Islet precursor cell (in vitro differentiated cells): Measurements from ENCODE around the gene LGI4.
A peak's percentile ranks its signal among the peaks of the same experiment; 100 is the strongest.
"Not testable (repeated sequence)": the region's sequence is repeated elsewhere in the genome, so short reads cannot be mapped to it uniquely, and the experiment has no call there.

Source experiments
- DNase-seq: peaks from one replicate; pipeline ENCODE4 v3.0.0-alpha.2; 2018

Gene LGI4

DNA sequence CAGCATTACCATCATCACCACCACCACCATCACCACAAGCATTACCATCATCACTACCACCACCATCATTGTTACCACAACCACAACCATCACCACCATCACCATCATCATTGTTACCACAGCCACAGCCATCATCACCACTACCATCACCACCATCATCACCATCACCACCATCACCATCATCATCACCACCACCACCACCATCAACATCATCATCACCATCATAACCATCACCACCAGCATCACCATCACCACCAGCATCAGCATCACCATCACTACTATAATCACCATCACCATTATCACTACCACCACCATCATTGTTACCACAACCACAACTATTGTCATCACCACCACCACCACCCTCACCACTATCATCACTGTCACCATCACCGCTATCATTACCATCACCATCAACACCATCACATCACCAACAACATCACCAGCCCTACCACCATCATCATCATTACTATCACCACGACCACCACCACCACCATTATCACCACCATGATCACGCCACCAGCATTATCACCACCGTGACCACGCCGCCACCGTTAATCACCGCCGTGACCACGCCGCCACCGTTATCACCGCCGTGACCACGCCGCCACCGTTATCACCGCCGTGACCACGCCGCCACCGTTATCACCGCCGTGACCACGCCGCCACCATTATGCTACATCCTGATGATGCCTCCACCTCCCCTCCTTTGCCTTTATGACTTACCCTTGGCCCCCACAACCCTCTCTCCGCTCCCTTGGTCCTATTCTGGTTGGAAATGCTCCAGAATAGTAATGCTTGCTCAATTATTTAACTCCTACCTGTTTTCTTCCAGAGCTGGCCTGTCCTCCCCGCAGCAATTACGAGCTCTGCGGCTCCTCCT lies 29.2 kb downstream of the LGI4 start:
- no peak for DNase-seq

DNA sequence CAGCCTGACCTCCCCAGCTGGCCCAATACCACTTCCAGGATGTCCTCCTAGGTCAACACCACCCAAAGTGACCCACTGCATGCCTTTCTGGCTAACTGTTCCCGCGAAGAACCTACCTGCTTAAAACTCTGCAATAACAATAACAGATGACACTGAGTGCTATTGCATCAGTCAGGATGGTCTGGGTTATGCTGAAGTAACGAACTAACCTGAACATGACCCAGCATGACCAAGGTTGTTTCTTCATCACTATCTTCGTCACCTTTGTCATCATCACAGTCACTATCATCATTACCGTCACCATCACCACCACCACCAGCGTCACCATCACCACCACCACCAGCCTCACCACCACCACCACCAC lies 29.8 kb downstream of the LGI4 start:
- DNase-seq, result no peak

DNA sequence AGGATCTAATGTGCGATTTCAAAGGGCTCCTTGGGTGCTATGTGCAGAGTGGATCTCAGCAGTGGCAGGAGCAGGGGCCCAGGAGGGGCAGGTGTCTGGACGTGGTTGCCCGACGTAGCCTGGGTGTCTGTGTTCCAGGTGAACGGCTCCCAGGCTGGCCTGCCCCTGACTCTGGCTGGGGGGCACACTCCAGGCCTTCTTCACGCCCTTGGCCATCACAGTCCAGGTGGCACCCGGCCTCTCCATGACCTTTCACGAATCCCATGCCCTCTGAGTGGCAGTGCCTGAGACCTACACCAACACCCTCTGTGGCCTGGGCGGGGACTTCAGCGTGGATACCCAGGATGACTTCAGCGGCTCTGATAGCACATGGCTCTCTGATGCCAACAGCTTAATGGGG lies 30.5 kb downstream of the LGI4 start:
- no peak for DNase-seq

DNA sequence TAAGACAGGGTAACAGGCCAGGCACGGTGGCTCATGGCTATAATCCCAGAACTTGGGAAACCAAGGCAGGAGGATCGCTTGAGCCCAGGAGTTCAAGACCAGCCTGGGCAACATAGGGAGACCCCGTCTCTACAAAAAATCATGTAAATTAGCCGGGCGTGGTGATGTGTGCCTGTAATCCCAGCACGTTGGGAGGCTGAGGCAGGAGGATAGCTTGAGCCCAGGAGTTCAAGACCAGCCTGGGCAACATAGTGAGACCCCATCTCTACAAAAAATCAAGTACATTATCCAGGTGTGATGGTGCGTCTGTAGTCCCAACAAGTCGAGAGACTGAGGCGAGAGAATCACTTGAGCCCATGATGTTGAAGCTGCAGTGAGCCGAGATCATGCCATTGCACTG lies 31.2 kb downstream of the LGI4 start:
- not testable (repeated sequence) for DNase-seq

DNA sequence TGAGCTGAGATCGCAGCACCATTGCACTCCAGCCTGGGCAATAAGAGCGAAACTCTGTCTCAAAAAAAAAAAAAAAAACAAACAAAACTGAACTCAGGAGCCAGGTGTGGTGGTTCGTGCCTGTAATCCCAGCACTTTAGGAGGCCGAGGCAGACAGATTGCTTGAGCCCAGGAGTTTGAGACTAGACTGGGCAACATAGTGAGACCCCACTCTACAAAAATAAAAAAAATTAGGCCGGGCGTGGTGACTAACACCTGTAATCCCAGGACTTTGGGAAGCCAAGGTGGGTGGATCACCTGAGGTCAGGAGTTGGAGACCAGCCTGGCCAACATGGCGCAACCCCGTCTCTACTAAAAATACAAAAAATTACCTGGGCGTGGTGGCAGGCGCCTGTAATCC lies 32.9 kb downstream of the LGI4 start:
- DNase-seq, result not testable (repeated sequence)

DNA sequence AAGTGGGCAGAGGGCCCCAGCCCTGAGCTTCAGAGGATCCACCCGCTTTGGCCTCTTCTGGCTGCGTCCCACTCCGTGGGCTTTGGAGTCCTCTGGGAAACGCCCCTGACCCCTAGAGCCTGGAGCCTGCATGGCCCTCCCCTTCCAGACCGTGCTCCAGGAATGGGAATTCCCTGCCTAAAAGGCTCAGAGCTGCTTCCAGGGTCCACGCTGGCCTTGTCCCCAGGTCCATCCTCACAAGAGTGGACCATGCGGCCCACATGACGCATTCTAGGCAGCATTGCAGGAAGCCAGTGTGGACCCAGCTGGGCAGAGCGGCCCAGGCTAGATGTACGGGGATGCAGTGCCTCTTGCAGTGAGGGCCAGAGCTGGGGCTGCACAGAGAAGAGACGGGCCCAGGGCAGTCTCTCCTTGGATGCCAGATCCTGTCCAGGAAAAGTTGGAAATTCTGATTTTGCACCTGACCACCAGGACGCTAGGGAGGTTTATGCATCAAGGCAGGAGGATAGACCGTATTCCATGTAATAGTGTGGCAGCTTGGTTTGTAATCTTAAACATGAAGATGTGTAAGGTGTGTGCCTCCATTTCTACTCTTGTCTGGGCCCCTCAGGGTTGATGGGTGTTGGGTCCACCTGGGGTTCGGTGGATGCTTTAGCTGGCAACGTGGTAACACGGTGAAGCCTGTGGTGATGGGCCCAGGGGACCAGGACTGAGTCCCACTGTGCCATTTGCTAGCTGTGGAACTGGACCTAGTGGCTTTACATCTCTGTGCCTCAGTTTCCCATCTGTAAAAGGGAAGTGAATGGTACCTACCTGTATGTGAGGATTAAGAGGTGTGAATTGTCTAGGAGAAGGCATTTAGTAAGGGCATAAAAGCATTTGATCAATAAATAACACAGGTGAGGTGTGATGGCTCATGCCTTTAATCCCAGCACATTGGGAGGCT lies 34.0 kb downstream of the LGI4 start:
- DNase-seq, result no peak

DNA sequence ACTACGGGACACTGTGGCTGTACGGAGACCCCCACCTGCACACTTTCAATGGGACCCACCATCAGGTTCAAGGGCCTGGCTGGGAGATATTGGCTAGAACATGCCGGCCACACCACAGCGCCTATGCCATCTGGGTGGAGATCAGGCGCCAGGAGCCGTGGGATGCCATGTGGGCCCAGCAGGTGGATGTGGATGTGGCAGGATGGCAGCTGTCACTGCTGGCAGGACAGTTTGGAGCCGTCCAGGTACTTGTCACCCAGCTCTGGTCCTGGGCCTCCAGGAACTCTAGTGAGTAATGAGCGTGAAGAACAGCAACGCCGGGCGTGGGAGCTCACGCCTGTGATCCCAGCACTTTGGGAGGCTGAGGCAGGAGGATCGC lies 35.0 kb downstream of the LGI4 start:
- no peak for DNase-seq

DNA sequence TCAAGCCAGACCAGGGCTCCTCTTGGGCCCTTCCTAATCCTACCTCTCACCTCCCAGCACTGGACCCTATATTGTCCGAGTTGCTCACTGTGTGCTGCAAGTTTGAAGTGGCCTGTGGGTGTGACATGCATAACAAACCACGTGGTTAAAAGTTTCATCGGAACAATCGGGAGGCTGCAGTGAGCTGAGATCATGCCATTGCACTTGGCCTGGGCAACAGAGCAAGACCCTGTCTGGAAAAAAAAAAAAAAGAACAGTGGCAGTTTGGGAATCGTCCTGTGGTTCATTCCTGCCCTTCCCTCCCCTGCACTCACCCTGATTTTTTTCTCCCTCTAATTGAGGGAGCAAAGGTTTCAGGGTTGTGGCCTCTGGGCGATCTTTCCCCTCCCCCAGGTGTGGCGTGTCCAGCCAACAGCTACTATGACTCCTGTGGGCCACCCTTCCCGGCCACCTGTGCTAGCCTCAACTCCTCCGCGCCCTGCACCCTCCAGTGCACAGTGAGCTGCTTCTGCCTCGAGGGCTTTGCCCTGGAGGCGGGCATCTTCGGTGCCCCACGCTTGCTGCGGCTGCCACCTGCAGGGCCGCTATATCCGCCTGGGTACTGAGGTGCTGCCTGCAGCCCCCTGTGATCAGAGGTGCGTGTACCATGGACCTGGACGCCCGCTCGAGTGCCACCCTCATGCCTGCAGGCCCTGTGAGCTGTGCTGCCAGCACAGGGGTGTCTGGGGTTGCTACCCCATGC lies 35.5 kb downstream of the LGI4 start:
- no peak for DNase-seq

DNA sequence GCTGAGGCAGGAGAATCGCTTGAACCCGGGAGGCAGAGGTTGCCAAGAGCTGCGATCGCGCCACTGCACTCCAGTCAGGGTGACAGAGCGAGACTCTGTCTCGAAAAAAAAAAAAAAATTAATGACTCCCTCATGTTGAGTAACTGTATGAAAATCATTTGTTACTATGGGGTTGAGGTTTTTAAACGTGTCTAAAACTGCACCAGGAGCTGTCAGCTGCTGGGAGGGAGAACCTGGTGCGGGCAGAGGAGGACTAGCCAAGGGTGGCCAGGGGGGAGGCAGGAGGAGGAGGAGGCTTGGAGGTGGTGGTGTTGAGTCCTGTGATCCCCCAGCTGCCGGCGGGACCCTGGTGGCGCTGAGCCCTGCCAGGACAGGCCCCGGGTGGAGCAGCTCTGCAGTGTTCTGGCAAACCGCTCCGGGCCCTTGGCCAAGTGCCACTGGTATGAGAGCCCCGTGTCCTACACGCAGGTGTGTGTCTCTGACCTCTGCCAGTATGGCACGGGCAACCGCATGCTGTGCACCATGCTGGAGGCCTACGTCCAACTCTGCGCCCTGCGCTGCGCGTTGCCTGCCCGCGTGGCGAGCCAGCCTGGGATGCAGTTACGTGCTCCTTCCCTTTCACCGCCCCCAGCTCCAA lies 36.3 kb downstream of the LGI4 start:
- no peak for DNase-seq

DNA sequence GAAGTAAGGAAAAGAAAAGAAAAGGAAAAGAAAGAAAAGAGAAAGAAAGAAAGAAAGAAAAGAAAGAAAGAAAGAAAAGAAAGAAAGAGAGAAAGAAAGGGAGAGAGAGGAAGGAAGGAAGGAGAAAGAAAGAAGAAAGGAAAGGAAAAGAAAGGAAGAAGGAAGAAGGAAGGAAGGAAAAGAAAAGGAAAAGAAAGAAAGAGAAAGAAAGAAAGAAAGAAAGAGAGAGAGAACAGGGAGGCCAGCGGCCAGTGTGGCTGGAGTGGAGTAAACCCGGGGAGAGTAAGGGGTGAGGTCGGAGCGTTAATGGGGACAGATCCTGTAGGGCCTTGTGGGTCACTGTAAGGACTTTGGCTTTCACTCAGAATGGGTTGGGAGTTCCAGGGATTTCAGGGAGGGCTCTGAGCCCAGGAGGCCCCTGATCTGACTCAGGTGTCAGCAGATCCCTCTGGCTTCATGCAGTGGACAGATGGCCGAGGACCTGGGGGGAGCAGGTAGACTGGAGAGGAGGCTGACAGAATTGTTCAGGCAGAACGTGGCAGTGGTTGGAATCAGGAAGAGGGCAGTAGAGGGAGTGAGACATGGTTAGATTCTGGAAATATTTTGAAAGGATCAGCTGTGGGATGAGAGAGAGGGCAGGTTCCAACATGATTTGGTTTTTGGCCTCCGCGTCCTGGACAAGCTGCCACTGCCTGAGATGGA lies 39.0 kb downstream of the LGI4 start:
- no peak for DNase-seq

DNA sequence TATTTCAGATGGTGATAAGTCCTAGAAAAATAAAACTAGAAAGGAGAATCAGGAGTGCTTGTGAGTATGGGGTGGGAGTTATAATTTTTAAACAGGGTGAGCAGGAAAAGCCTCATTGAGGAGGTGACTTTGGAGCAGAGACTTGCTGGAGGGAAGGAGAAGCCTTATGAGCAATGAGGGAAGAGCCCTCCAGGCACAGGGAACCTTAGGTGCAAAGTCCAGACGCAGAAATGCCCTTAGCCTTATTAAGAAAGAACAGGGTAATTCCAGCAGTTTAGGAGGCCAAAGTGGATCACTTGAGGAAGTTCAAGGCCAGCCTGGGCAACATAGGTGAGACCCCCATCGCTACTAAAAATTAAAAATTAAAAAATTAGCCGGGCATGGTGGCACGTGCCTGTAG lies 40.2 kb downstream of the LGI4 start:
- DNase-seq, result no peak

DNA sequence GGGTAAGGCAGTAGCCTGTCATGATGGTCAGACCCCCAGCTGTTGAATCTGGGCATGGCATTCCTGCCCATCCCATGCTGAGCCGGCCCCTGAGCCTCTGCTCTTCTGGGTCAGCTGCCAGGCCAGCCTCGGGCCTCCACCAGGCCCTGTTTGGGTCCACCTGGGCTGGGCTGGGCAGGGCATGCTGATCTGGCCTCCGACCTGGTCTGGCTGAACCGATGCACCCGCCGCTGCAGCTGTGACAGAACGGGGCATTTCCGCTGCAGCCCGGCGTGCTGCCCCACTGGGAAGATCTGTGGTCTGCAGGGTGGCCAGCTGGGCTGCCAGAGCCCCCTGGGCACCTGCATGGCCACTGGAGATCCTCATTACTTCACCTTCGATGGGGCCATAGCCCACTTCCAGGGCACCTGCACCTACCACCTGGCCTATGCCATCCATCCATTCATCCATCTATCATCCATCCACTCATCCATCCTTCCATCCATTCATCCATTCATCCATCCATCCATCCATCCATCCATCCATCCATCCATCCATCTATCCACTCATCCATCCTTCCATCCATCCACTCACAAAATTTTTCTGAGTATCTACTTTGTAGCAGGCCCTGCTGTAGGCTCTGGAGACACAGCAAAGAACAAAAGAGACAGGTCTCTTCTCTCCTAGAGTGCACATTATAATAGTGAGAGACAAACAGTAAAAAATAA lies 40.8 kb downstream of the LGI4 start:
- DNase-seq, result no peak

DNA sequence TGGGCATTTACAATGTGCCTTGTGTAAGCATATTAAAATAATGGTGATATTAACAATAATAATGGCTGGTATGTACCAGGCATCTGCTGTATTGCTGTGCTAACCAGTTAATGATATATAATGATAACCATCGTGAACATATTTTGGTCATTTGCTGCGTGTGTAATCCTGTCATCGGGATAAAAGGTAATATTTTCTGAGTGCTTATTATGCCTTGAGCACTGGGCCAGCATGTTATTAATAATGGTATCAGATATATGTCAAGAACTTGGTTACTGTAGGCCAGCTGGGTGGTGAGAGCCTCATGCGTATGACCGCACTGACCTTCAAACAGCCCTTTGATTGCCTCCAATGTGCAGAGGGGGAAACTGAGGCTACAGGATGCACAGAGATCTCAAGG lies 41.4 kb downstream of the LGI4 start:
- no peak for DNase-seq

DNA sequence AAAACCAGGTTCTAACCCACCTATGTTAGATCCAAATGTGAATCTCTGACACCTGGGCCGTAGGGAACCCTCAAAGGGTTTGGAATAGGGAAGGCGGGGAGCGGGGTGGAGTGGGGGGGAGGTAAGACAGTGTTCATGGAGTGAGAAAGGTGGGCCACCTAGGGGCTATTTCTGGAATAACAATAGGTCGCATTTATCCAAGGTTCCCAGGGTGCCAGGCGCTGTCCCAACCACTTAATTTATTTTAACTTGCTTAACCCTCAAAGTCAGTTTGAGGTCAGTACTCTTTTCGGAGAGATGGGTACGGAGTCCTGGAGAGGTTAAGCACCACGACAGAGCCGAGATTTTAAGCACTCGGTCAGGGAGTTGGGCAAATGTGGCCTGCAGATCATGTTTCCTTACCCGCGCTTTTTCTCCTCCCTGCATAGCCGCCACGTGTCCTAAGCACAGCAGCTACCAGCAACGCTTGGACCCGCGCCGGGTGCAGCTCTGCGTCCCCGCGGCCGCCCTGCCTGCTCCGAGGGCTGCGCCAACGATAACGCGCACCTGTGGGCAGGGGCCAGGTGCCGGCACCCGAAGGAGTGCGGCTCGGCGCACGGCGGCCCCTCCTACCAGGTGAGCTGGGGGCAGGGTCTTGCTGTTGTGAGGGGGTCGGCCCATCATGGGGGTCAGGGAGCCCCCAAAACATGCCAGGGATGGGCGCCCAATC lies 44.2 kb downstream of the LGI4 start:
- peak; percentile 70 for DNase-seq

DNA sequence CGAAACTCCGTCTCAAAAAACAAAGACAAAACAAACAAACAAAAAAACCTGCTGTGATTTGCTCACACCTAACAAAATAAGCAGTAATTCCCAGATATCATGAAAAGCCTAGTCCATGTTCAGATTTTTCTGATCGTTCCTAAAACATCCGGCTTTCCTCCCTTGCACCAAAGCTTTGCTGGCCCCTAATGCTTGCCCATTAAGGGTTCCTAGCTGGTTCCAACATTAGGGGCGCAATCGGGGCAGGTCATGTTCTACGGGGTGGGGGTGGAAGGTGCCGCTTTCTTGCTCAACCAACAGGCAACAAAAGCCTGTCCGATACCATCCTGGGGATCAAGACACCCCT lies 44.7 kb downstream of the LGI4 start:
- DNase-seq, result no peak

DNA sequence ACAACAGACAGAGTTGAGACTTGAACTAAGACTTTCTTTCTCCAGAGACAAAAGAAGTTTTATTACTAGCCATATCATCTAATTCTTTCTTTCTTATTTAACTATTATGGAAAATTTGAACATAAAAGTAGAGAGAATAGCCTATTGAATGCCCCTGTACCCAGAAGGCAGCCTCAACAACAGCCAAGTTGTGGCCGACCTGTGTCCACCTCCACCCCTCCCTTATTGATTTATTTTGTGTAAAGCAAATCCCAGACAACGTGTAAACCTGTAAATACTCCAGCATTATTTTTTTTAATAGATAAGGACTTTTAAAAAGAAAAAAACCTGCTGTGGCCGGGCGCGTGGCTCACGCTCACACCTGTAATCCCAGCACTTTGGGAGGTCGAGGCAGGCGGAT lies 45.3 kb downstream of the LGI4 start:
- no peak for DNase-seq

DNA sequence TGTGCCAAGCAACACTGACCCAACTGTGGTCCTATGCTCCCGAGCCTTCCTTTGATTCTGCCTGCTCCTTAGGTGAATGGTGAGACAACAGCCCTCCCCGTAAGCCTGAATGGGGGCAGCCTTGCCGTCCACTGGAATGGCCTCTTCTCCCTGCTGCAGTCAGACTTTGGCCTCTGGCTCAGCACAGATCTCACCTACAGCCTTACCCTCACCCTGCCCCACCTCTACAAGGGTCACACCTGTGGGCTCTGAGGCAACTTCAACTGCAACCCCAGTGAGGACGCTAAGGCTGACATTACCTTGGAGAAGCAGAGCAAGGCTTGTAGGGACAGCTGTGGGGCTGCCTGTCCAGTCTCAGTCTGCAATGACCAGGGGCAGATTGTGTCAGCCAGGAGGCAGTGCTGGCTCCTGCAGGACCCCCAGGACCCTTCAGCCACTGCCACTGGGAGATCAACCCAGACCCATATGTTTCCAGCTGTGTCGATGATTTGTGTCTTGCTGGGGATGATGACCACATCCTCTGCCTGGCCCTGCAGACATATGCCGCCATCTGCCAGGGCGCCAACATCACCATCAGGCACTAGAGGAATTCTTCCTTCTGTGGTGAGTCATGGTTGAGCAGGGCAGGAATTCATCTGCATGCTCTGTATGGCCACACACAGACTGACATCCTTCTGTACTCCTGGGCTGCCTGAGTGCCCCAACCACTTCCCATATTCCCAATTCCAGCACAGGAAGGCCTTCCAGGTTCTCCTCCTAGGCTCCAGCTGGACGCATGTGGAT lies 46.5 kb downstream of the LGI4 start:
- DNase-seq, result peak; percentile 93

DNA sequence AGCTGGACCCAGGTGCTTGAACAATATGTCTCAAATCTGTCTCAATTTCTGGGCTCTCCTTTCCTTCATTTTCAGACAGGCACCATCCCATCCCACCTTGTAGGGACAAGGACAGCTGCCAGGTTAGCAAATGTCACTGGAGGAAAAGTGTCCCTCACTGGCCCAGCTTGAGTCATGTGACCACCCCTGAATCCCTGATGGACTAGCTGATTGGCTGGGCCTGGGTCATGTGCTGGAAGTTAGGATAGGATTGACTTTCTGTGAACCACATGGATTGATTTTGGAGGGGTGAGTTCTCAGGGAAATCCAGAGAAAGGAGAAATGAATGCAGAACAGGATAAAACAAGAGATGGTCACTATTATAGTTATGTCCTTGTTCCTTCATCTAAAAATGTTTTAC lies 47.5 kb downstream of the LGI4 start:
- DNase-seq, result no peak

DNA sequence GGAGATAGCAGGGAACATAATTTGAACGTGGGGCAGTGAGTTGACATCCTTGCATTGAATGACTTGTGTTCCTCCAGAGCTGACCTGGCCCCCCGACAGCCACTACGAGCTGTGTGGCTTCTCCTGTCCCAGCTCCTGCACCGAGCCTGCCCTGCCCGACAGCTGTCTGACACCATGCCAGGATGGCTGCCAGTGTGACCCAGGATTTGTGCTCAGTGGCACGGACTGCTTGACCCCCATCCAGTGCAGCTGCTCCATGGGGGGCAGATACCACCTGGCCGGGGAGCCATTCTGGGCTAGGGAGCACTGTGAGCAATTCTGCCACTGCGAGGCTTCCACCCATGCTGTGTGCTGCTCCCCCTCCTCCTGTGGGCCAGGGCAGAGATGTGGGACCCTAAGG lies 48.4 kb downstream of the LGI4 start:
- DNase-seq, result no peak

DNA sequence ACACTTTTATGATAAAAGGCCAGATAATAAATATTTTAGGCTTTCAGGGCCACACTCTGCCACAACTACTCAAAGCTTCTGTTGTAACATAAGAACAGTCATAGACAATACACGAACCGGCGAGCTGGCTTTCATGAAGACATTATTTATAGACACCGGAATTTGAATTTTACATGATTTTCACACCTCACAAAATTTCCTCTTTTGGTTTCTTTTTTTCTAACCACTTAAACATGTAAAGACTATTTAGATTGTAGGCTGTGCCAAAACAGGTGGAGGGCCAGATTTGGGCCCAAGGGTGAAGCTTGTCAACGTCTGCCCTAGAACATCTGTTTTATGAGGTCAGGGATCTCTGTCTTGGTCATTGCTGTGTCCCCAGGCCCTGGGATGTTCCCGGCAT lies 48.9 kb downstream of the LGI4 start:
- DNase-seq, result no peak

DNA sequence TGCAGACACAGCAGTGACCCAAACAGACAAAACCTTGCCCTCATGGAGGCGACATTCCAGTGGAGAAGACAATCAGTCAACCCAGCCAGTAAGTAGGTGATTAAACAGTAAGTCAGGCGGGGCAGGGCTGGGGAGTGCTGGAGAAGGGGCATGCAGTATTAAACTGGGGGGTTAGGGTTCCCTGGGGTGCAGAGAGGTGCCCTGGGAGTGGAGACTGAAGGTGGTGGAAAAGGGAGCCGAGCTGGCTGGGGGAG lies 50.4 kb downstream of the LGI4 start:
- DNase-seq, result no peak
